SK-N-SH (cell line): Measurements from ENCODE around the gene ADTRP. TPM values are rescaled to one million over a fixed set of nuclear protein-coding genes. Genes with fewer than 3 reads are reported as not detected.

ENCODE experiments used
- CTCF ChIA-PET: fragments of 300-600, 350-600 bp; formaldehyde crosslinking; extraction: SDS; loops from one replicate; lab custom pipeline; 2021; lab: Yijun Ruan, JAX
- POLR2A ChIA-PET: fragments of 350-600 bp; sonication (Branson Sonifier 250); formaldehyde crosslinking; extraction: SDS; loops from one replicate; lab custom pipeline; 2020; ENCODE audit warnings: antibody characterized with exemption, inconsistent platforms; lab: Yijun Ruan, JAX
- DNase-seq: peaks from one replicate; pipeline ENCODE4 v3.0.0; 2012
- H2AFZ ChIP-seq: fragments of 200-600 bp; sonication (generic); 2 replicates; pipeline ENCODE4 v1.8.1; 2016; ENCODE audit warnings: antibody characterized with exemption, mild to moderate bottlenecking, low read depth
- H3F3A ChIP-seq: fragments of 200-600 bp; sonication (generic); replicated peaks from 2 replicates; pipeline ENCODE3; 2016; ENCODE audit warnings: antibody characterized with exemption, mild to moderate bottlenecking; ENCODE audit not compliant: insufficient read depth
- H3K27ac ChIP-seq, 2 experiments: fragments of 200-500 bp in 1 of 2; fragments of 200-600 bp in 1 of 2; sonication (Bioruptor generic) in 1 of 2; sonication (generic), shearing (Covaris generic) in 1 of 2; 2 replicates each; pipeline versions ENCODE4 v1.5.1 to v1.6.1; 2014 to 2016; ENCODE audit warnings: low read depth in 2 of 2, inconsistent platforms in 1 of 2, low read length in 1 of 2, mild to moderate bottlenecking in 1 of 2, mixed read lengths in 1 of 2
- H3K27me3 ChIP-seq: fragments of 200-600 bp; sonication (generic), shearing (Covaris generic); 2 replicates; pipeline ENCODE4 v1.6.1; 2016; ENCODE audit warnings: mixed run types; ENCODE audit not compliant: insufficient read depth
- H3K36me3 ChIP-seq, 2 experiments: fragments of 200-500 bp in 1 of 2; fragments of 200-600 bp in 1 of 2; sonication (Bioruptor generic) in 1 of 2; sonication (generic) in 1 of 2; replicated peaks in 1 of 2; 2 replicates each; pipeline versions ENCODE3 to v1.5.1; 2014 to 2016; ENCODE audit warnings: low read length in 1 of 2, mild to moderate bottlenecking in 1 of 2; ENCODE audit not compliant: insufficient read depth in 2 of 2, control insufficient read depth in 1 of 2
- H3K4me1 ChIP-seq, 2 experiments: fragments of 200-500 bp in 1 of 2; fragments of 200-600 bp in 1 of 2; sonication (Bioruptor generic) in 1 of 2; sonication (generic), shearing (Covaris generic) in 1 of 2; 2 replicates each; pipeline versions ENCODE4 v1.5.1 to v1.6.1; 2014 to 2016; ENCODE audit warnings: low read depth in 1 of 2, low read length in 1 of 2, mixed run types in 1 of 2; ENCODE audit not compliant: insufficient read depth in 2 of 2, control insufficient read depth in 1 of 2
- H3K4me2 ChIP-seq: fragments of 200-600 bp; sonication (generic), shearing (Covaris generic); 2 replicates; pipeline ENCODE4 v1.6.1; 2017; ENCODE audit warnings: mixed run types
- H3K4me3 ChIP-seq, 2 experiments: fragments of 200-500 bp in 1 of 2; fragments of 200-600 bp in 1 of 2; sonication (Bioruptor generic) in 1 of 2; sonication (generic), shearing (Covaris generic) in 1 of 2; 2 replicates each; pipeline versions ENCODE4 v1.5.1 to v1.8.1; 2014 to 2016; ENCODE audit warnings: low read depth in 2 of 2, inconsistent platforms in 1 of 2, low read length in 1 of 2, mild to moderate bottlenecking in 1 of 2, mixed read lengths in 1 of 2, moderate library complexity in 1 of 2
- H3K79me2 ChIP-seq: fragments of 200-600 bp; sonication (generic); 2 replicates; pipeline ENCODE4 v1.8.1; 2017; ENCODE audit warnings: mild to moderate bottlenecking; ENCODE audit not compliant: insufficient read depth
- H3K9ac ChIP-seq: fragments of 200-600 bp; sonication (generic); 2 replicates; pipeline ENCODE4 v1.6.1; 2017; ENCODE audit warnings: mixed run types
- H3K9me2 ChIP-seq: fragments of 200-600 bp; sonication (generic); 2 replicates; pipeline ENCODE4 v1.6.1; 2017; ENCODE audit warnings: mixed run types
- H3K9me3 ChIP-seq: fragments of 200-600 bp; sonication (generic); 2 replicates; pipeline ENCODE4 v1.6.1; 2017; ENCODE audit warnings: mixed run types, mild to moderate bottlenecking, moderate library complexity
- H4K20me1 ChIP-seq: fragments of 200-600 bp; sonication (generic); 2 replicates; pipeline ENCODE4 v1.6.1; 2017; ENCODE audit warnings: mild to moderate bottlenecking, mixed run types; ENCODE audit not compliant: insufficient read depth
- CHD2 ChIP-seq: fragments of 150-350 bp; IDR thresholded peaks from 2 replicates; pipeline ENCODE4 v1.6.1; 2018; ENCODE audit warnings: low read length; ENCODE audit not compliant: partially characterized antibody
- FOXJ3 ChIP-seq: sonication (generic); formaldehyde crosslinking; IDR thresholded peaks from 2 replicates; pipeline ENCODE4 v1.5.1; 2020; ENCODE audit warnings: mild to moderate bottlenecking, missing genetic modification reagents
- GABPA ChIP-seq: IDR thresholded peaks from 2 replicates; pipeline ENCODE4 v1.4.0; 2012; ENCODE audit warnings: low read depth, mild to moderate bottlenecking
- JUND ChIP-seq: IDR thresholded peaks from 2 replicates; pipeline ENCODE4 v1.4.0; 2012
- MEF2A ChIP-seq: IDR thresholded peaks from 2 replicates; pipeline ENCODE4 v1.4.0; 2012; ENCODE audit warnings: low read depth, borderline replicate concordance
- MXI1 ChIP-seq: IDR thresholded peaks from 2 replicates; pipeline ENCODE4 v1.6.1; 2012; ENCODE audit warnings: mild to moderate bottlenecking, low read depth, low read length, improper control_type of control experiment
- POLR2AphosphoS5 ChIP-seq: IDR thresholded peaks from 2 replicates; pipeline ENCODE4 v1.6.1; 2012; ENCODE audit warnings: low read depth, low read length
- RCOR1 ChIP-seq: fragments of 150-350 bp; IDR thresholded peaks from 2 replicates; pipeline ENCODE4 v1.6.1; 2017; ENCODE audit warnings: antibody characterized with exemption, low read length
- RFX5 ChIP-seq: IDR thresholded peaks from 2 replicates; pipeline ENCODE4 v1.6.1; 2012; ENCODE audit warnings: mild to moderate bottlenecking, improper control_type of control experiment, low read length
- SMC3 ChIP-seq: IDR thresholded peaks from 2 replicates; pipeline ENCODE4 v1.6.1; 2012; ENCODE audit warnings: low read depth, low read length, improper control_type of control experiment
- TAF1 ChIP-seq: IDR thresholded peaks from 2 replicates; pipeline ENCODE4 v1.6.1; 2012; ENCODE audit warnings: low read depth, mild to moderate bottlenecking, low read length, moderate library complexity, borderline replicate concordance
- TCF12 ChIP-seq: IDR thresholded peaks from 2 replicates; pipeline ENCODE4 v1.4.0; 2012
- TEAD4 ChIP-seq: IDR thresholded peaks from 2 replicates; pipeline ENCODE4 v1.4.0; 2012; ENCODE audit warnings: mild to moderate bottlenecking, borderline replicate concordance; ENCODE audit not compliant: insufficient read depth
- YY1 ChIP-seq: IDR thresholded peaks from 2 replicates; pipeline ENCODE4 v1.4.0; 2012; ENCODE audit warnings: low read depth, mild to moderate bottlenecking
- WGBS: methylation state at CpG from one replicate; pipeline ENCODE4 v1.1.6; 2017; ENCODE audit warnings: low lambda C conversion rate; 5-methylcytosine and 5-hydroxymethylcytosine counted together
- polyA plus RNA-seq, 3 experiments: library from polyadenylated mRNA; depleted of rRNA; stranded (reverse); fragments of >200 nt; gene quantifications; 2 replicates each; pipeline ENCODE4 v1.2.3, GENCODE V29; 2012
- TF ChIP-seq, protein P1 (sequence below): IDR thresholded peaks from 2 replicates; pipeline ENCODE4 v1.4.0; 2012; ENCODE audit warnings: low read depth
- TF ChIP-seq, protein P2 (sequence below): fragments of 200-600 bp; sonication (generic); IDR thresholded peaks from 2 replicates; pipeline ENCODE4 v1.6.1; 2017; ENCODE audit warnings: antibody characterized with exemption, mild to moderate bottlenecking, moderate library complexity
- TF ChIP-seq, protein P3 (sequence below): IDR thresholded peaks from 2 replicates; pipeline ENCODE4 v1.6.1; 2012; ENCODE audit warnings: mild to moderate bottlenecking, low read depth, low read length, moderate library complexity
- TF ChIP-seq, protein P4 (sequence below): IDR thresholded peaks from 2 replicates; pipeline ENCODE4 v1.4.0; 2012; ENCODE audit warnings: low read depth, borderline replicate concordance
- TF ChIP-seq, protein P5 (sequence below): IDR thresholded peaks from 2 replicates; pipeline ENCODE4; 2012

Gene ADTRP
- polyA plus RNA-seq, 1 of the 3 experiments (the other 2 are of a cell fraction): 0.84 TPM

DNA sequence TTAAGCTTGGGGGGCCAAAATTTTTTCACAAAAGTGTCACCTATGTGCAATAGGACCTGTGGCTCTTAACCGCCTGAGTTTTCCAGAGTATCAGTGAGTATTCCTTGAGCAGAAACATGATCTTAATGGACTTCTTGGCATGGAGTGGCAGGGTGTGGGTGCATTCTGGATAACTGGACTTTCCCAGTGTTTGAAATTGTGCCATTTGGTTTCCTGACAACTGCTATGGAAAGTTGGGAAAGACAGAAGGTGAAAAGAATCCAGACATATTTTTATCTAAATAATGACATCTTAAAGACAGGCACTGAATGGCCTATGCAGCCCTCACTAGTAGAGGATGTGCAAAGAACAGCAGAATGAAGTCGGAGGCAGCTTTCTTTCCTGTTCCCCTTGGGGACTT lies 34.3 kb upstream of the ADTRP start:
- H3K4me2 ChIP-seq: no peak overlapping the region
- TF ChIP-seq, protein P1, sequence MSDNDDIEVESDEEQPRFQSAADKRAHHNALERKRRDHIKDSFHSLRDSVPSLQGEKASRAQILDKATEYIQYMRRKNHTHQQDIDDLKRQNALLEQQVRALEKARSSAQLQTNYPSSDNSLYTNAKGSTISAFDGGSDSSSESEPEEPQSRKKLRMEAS: no peak
- no peak for TF ChIP-seq CHD2
- no peak for TF ChIP-seq TCF12
- TF ChIP-seq, protein P2, sequence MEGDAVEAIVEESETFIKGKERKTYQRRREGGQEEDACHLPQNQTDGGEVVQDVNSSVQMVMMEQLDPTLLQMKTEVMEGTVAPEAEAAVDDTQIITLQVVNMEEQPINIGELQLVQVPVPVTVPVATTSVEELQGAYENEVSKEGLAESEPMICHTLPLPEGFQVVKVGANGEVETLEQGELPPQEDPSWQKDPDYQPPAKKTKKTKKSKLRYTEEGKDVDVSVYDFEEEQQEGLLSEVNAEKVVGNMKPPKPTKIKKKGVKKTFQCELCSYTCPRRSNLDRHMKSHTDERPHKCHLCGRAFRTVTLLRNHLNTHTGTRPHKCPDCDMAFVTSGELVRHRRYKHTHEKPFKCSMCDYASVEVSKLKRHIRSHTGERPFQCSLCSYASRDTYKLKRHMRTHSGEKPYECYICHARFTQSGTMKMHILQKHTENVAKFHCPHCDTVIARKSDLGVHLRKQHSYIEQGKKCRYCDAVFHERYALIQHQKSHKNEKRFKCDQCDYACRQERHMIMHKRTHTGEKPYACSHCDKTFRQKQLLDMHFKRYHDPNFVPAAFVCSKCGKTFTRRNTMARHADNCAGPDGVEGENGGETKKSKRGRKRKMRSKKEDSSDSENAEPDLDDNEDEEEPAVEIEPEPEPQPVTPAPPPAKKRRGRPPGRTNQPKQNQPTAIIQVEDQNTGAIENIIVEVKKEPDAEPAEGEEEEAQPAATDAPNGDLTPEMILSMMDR: no peak
- TF ChIP-seq RCOR1: no peak
- no peak for TF ChIP-seq SMC3
- TF ChIP-seq JUND: no peak
- TF ChIP-seq, protein P3, sequence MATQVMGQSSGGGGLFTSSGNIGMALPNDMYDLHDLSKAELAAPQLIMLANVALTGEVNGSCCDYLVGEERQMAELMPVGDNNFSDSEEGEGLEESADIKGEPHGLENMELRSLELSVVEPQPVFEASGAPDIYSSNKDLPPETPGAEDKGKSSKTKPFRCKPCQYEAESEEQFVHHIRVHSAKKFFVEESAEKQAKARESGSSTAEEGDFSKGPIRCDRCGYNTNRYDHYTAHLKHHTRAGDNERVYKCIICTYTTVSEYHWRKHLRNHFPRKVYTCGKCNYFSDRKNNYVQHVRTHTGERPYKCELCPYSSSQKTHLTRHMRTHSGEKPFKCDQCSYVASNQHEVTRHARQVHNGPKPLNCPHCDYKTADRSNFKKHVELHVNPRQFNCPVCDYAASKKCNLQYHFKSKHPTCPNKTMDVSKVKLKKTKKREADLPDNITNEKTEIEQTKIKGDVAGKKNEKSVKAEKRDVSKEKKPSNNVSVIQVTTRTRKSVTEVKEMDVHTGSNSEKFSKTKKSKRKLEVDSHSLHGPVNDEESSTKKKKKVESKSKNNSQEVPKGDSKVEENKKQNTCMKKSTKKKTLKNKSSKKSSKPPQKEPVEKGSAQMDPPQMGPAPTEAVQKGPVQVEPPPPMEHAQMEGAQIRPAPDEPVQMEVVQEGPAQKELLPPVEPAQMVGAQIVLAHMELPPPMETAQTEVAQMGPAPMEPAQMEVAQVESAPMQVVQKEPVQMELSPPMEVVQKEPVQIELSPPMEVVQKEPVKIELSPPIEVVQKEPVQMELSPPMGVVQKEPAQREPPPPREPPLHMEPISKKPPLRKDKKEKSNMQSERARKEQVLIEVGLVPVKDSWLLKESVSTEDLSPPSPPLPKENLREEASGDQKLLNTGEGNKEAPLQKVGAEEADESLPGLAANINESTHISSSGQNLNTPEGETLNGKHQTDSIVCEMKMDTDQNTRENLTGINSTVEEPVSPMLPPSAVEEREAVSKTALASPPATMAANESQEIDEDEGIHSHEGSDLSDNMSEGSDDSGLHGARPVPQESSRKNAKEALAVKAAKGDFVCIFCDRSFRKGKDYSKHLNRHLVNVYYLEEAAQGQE: no peak
- no peak for TF ChIP-seq MEF2A
- TF ChIP-seq, protein P4, sequence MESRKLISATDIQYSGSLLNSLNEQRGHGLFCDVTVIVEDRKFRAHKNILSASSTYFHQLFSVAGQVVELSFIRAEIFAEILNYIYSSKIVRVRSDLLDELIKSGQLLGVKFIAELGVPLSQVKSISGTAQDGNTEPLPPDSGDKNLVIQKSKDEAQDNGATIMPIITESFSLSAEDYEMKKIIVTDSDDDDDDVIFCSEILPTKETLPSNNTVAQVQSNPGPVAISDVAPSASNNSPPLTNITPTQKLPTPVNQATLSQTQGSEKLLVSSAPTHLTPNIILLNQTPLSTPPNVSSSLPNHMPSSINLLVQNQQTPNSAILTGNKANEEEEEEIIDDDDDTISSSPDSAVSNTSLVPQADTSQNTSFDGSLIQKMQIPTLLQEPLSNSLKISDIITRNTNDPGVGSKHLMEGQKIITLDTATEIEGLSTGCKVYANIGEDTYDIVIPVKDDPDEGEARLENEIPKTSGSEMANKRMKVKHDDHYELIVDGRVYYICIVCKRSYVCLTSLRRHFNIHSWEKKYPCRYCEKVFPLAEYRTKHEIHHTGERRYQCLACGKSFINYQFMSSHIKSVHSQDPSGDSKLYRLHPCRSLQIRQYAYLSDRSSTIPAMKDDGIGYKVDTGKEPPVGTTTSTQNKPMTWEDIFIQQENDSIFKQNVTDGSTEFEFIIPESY: no peak
- TF ChIP-seq RFX5: no peak
- TF ChIP-seq TAF1: no peak
- no peak for TF ChIP-seq TEAD4
- TF ChIP-seq FOXJ3 (CRISPR knock-in tag): no peak
- TF ChIP-seq YY1: no peak
- TF ChIP-seq MXI1: no peak
- TF ChIP-seq GABPA: no peak
- TF ChIP-seq POLR2AphosphoS5: no peak
- TF ChIP-seq, protein P5, sequence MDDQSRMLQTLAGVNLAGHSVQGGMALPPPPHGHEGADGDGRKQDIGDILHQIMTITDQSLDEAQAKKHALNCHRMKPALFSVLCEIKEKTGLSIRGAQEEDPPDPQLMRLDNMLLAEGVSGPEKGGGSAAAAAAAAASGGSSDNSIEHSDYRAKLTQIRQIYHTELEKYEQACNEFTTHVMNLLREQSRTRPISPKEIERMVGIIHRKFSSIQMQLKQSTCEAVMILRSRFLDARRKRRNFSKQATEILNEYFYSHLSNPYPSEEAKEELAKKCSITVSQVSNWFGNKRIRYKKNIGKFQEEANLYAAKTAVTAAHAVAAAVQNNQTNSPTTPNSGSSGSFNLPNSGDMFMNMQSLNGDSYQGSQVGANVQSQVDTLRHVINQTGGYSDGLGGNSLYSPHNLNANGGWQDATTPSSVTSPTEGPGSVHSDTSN: no peak
- H3K79me2 ChIP-seq: no peaks in the 10 kb centered on the region
- H3K27ac ChIP-seq: no peak overlapping the region
- whole genome bisulfite sequencing: 39% methylated on average over 2 of the region's 2 CpGs
- H3K36me3 ChIP-seq: no peaks in the 10 kb centered on the region
- H3K9ac ChIP-seq: no peak overlapping the region
- no peak for DNase-seq
- H2AFZ ChIP-seq: no peak overlapping the region
- H3K4me3 ChIP-seq: no peak overlapping the region
- H4K20me1 ChIP-seq: no peaks in the 10 kb centered on the region
- H3K4me1 ChIP-seq: peaks cover 4 to 12% of the 10 kb centered on the region in 2 experiments; a peak in 2 of 4 replicates
- no peaks in the 10 kb centered on the region for H3K9me2 ChIP-seq
- no peaks in the 10 kb centered on the region for H3K27me3 ChIP-seq
- ChIA-PET POLR2A (no interaction called here), CTCF (no interaction called here)
- H3F3A ChIP-seq: peaks cover 7% of the 10 kb centered on the region
- H3K9me3 ChIP-seq: no peaks in the 10 kb centered on the region
